ENCODE measurements around the gene ELAC1.

DNA sequence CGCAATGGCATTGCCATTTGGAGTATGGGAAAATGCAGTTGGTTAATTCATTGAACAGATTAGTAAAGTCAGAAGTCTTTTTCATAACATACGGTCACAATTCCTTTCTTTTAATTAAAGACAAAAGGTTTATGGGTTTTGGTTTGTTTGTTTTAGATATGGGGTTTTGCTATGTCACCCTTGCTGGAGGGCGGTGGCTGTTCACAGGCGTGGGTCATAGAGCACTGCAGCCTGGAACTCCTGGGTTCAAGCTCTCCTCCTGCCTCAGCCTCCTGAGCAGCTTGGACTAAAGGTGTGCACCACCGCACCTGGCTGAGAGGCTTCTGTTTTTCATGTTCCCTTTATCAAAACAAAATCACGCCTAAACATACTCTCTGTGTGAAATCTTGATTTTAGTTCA lies 18.7 kb upstream of the ELAC1 start:
- TF ChIP-seq POLR2A (IDR thresholded peaks at IDR 0.05): no peak
- TF ChIP-seq, protein P1, sequence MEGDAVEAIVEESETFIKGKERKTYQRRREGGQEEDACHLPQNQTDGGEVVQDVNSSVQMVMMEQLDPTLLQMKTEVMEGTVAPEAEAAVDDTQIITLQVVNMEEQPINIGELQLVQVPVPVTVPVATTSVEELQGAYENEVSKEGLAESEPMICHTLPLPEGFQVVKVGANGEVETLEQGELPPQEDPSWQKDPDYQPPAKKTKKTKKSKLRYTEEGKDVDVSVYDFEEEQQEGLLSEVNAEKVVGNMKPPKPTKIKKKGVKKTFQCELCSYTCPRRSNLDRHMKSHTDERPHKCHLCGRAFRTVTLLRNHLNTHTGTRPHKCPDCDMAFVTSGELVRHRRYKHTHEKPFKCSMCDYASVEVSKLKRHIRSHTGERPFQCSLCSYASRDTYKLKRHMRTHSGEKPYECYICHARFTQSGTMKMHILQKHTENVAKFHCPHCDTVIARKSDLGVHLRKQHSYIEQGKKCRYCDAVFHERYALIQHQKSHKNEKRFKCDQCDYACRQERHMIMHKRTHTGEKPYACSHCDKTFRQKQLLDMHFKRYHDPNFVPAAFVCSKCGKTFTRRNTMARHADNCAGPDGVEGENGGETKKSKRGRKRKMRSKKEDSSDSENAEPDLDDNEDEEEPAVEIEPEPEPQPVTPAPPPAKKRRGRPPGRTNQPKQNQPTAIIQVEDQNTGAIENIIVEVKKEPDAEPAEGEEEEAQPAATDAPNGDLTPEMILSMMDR (IDR thresholded peaks at IDR 0.05): no peak
- no peak for TF ChIP-seq EP300 (IDR thresholded peaks at IDR 0.05)
